Lower leg skin (tissue), 3 donors: Measurements from ENCODE around the gene SWAP70.

Experiments
- POLR2A ChIP-seq, 2 donors: fragments of 450-650 bp; IDR thresholded peaks; one replicate each; pipeline ENCODE4 v1.6.1; 2016 to 2017; ENCODE audit warnings: antibody characterized with exemption in 2 of 2, mild to moderate bottlenecking in 1 of 2, moderate library complexity in 1 of 2
- TF ChIP-seq, protein P1 (sequence below), 3 donors: fragments of 450-650 bp; IDR thresholded peaks; one replicate each; pipeline ENCODE4 v1.5.1; 2016; ENCODE audit warnings: antibody characterized with exemption in 3 of 3, mild to moderate bottlenecking in 3 of 3, moderate library complexity in 2 of 3

DNA sequence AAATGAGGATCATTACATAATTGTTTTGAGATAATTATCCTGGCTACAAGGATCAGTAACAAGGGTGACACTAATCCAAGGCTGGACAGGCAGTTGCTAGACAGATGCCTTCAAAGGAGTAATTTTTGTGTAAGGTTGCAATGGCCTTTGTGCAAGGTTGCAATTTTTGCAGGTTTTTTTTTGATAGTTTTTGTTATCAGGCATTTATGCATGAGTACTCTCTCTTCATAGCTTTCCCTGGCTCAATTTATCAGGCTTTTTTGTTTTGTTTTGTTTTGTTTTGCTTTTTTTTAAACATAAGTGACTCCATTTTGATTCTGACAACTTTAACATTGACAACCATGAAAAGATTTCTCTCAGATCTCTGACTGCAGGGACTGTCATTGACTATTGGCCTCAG, 110.2 kb downstream of the SWAP70 start:
- TF ChIP-seq, protein P1, sequence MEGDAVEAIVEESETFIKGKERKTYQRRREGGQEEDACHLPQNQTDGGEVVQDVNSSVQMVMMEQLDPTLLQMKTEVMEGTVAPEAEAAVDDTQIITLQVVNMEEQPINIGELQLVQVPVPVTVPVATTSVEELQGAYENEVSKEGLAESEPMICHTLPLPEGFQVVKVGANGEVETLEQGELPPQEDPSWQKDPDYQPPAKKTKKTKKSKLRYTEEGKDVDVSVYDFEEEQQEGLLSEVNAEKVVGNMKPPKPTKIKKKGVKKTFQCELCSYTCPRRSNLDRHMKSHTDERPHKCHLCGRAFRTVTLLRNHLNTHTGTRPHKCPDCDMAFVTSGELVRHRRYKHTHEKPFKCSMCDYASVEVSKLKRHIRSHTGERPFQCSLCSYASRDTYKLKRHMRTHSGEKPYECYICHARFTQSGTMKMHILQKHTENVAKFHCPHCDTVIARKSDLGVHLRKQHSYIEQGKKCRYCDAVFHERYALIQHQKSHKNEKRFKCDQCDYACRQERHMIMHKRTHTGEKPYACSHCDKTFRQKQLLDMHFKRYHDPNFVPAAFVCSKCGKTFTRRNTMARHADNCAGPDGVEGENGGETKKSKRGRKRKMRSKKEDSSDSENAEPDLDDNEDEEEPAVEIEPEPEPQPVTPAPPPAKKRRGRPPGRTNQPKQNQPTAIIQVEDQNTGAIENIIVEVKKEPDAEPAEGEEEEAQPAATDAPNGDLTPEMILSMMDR (IDR thresholded peaks at IDR 0.05) = no peak
- no peak for TF ChIP-seq POLR2A (IDR thresholded peaks at IDR 0.05)
